IPS-11a (cell line): ENCODE results near the gene MIER3.
A peak's percentile ranks its signal among the peaks of the same experiment; 100 is the strongest.
"Not testable (repeated sequence)": the region's sequence is repeated elsewhere in the genome, so short reads cannot be mapped to it uniquely, and the experiment has no call there.

Experiments used
- H3K4me3 ChIP-seq: one replicate; pipeline ENCODE4 v1.5.1; 2013; ENCODE audit warnings: low read depth, low read length, control low read depth

The MIER3 gene, protein sequence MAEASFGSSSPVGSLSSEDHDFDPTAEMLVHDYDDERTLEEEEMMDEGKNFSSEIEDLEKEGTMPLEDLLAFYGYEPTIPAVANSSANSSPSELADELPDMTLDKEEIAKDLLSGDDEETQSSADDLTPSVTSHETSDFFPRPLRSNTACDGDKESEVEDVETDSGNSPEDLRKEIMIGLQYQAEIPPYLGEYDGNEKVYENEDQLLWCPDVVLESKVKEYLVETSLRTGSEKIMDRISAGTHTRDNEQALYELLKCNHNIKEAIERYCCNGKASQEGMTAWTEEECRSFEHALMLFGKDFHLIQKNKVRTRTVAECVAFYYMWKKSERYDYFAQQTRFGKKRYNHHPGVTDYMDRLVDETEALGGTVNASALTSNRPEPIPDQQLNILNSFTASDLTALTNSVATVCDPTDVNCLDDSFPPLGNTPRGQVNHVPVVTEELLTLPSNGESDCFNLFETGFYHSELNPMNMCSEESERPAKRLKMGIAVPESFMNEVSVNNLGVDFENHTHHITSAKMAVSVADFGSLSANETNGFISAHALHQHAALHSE

DNA sequence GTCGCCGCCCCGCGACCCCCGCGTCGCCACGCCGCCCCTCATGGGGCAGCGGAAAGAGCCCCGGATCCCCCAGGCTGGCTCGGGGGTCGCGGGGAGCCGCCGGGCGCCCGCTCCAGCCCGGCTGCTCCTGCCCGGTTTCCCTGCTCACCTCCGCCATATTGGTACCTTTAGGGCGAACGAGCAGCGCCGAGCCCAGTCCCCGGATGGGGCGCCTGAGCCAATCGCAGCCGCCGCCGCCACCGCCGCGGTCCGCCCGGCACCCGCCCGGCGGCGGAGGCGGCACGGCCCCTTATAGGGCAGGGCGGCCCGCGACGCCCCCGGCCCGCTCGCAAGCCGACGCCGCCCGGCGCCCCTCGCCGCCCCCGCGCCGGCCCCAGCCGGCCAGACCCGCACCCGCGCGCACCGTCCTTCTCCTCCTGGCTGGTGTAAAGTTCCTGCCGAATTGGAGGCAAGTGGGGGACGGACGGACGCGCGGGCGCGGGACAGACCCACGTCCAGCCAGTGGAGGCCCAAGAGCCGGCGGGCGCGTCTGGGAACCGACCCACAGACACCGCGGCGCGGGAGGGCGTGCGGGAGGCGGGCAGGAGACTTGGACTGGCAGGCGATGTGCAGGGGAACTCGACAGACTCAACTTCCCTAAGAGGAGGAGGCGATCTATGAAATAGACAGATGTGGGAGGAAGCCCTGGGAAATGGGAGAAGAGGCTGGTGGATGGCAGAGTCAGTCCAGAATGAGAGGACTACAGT lies at the start of gene MIER3:
Gene MIER3, minus strand, starts transcription at position 178 of the 746 bp plus-strand sequence. Its CDS starts 21 bp downstream, at position 157.
- H3K4me3 ChIP-seq = peak within 1 kb of the TSS; percentile 77

DNA sequence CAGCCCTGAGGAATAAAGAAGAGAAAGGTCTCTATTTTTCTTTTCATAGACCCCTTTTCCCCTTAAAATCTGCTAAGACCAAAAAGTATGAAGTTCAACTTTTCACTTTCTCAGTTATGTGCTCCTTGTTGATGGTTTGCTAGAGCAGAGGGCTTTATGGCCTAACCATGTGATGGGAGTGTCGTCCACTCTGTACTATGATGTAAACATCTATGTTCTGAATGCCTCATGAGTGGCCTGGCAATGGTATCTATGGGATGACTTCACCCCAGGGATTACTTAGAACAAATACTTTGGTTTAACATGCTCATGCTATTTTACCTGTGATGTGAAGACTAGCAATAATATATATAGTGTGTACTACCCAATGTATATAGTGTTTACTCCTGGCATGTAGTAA lies 43.7 kb upstream of the MIER3 start:
- no peak overlapping the region for H3K4me3 ChIP-seq

DNA sequence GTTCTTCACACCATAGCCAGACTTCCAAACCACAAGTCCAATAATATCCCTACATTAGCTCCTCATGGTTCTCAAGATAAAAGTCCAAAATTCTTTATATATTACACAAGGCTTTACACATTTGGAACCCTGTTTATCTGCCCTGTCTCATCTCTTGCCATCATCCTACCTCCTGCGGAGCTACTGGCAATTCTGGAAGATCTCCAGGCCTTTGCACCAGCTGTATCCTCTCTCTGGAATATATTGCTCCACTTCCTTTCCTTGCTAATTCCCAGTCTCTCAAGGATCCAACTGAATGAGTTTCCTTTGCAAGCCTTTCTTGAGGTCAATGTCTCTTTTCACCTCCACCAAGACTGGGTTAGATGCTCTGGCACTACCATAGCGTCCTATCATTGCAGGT lies 41.3 kb upstream of the MIER3 start:
- H3K4me3 ChIP-seq = no peak overlapping the region

DNA sequence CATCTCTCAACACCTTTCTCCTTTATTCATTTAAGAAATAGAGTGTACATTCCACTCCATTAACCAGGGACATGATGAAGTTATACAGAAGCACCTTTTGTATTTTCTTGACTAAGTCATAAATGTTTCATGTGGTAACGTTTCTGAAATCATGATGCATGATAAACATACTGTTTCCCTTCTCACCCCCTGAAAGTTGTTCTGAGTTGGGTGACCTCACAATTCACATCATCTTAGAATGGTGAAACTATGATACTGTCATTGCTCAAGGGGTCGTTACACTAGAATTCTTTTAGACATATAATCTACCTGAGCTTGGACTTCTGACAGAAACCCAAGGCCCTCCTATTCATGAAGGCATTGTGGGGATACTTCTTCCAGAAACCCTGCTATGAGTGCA lies 37.8 kb upstream of the MIER3 start:
- no peak overlapping the region for H3K4me3 ChIP-seq

DNA sequence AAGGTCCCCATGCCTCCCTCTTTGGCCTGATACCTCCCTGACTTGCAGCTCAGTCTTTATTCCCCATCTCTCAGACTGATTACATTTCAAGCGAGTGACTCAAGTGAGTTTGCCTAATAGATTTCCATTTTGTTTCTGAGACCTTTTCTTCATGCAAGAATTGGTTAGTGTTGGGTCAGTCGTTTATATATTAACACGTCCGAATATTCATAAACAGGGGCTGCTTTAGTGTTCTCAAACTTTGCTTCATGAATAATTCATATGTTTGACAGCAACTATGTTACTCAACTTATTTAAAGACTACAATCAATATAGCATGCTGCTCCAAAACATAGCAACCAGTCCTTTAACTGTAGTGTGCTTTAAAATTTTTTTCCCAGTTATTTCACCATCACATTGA lies 36.6 kb upstream of the MIER3 start:
- no peak overlapping the region for H3K4me3 ChIP-seq

DNA sequence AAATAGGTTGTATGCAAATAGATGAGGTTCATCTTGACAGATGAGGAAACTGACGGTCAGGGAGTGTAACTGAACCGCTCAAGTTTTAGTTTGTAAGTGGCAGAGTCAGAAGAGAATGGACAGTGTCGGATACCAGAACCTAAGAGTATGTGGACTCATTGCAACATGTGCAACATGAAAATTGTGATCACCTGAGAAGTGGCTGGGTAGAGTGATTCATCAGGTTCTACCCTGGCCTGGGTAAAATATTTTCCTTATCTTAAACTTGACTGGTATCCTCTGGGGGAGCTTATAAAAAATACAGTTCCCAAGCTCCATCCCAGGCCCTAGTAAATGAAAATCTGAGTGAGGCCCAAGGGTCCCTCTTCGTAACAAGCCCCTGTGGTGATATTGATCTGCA lies 35.2 kb upstream of the MIER3 start:
- no peak overlapping the region for H3K4me3 ChIP-seq

DNA sequence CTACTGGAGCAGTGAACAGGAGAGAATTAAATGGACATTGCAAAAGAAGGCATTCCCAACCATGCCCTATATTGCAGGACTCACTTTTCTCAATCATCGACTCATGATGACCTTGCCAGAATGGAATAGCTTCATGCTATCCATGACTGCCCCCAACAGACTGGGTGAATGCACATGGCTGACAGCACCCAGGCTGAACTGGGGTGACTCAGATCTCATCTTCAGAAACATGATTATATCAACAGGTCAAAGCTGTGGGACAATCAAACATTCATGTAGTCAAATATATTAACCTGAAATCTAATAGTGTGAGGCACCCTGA lies 34.7 kb upstream of the MIER3 start:
- no peak overlapping the region for H3K4me3 ChIP-seq

DNA sequence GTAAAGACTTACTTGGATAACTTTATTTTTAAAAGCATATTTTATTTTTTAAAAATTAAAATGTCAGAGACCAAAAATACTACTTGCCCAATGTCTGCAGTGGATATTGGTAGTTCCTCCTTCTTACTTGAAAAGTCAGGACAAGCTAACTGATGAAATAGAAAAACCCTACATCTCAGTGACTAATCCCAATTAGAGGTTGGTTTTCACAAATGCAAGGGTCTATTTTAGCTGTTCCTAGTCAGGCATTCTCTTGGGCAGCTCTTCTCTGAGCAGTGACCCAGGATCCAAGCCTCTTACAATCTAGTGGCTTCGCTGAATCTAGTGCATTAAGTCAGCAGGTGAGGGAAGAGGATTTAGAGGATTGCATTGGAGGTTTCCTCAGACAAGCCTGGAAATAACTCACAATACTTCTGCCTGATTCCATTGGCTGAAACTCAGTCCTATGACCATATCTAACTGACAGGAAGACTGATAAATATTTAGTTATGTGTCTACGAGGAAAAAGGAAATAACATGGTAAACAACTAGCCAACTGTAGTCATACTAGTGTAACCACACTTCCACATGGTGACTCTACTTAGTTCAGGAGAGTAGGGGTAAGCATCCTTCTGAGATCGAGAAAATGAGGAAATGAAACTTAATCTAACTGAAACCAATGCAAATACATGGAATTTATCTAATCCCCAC lies 34.2 kb upstream of the MIER3 start:
- H3K4me3 ChIP-seq = no peak overlapping the region

DNA sequence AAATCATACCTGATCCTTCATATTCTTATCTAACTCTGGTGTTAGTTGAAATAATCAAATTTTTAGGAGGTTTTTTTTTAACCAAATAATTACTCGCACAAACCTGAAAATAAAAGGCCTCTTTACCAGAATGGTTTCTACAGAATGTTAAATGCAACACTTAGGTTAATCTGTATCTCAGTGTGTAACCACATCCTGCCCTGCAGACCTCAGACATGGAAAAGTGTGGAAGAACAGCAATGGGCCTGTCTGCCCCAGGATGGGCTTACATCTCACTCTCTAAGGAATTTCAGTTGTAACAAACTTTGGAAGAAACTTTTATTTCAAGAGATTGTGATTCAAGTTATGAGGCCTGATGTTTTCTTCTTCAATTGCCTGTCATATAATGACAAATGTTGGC lies 32.5 kb upstream of the MIER3 start:
- H3K4me3 ChIP-seq = no peak overlapping the region

DNA sequence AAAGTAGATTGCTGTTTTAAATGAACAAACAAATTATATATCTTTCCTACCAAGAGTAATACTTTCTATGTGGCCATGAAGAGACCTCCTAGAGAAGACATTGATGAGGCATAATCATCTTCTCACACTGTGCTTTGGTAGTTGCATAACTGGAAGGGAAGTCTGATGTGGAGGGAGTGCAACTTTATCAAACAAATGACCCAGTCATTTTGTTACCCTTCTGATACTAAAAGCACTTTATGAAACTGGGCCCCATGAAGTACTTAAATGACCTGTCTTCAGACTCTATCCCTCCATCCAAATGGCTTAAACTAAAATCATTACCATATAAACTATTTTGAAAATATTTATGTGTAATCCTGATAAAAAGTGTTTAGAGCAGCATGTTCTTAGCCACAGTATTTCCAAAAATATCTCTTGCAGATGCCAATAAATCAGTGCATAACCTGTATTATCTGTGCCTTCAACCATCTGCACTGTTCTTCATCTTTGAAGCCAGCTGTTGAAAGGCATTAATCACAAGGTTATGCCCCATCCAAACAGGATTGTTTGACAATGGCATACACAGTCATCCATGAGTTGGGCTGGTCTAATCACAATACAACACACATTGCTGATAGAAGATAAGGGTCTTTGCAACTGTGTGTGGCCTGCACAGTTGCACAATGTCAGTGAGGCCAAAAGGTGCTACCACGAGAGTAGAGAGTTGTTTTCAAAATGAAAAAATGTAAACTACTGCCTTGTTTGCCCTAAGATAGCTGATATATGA lies 31.9 kb upstream of the MIER3 start:
- H3K4me3 ChIP-seq = no peak overlapping the region

DNA sequence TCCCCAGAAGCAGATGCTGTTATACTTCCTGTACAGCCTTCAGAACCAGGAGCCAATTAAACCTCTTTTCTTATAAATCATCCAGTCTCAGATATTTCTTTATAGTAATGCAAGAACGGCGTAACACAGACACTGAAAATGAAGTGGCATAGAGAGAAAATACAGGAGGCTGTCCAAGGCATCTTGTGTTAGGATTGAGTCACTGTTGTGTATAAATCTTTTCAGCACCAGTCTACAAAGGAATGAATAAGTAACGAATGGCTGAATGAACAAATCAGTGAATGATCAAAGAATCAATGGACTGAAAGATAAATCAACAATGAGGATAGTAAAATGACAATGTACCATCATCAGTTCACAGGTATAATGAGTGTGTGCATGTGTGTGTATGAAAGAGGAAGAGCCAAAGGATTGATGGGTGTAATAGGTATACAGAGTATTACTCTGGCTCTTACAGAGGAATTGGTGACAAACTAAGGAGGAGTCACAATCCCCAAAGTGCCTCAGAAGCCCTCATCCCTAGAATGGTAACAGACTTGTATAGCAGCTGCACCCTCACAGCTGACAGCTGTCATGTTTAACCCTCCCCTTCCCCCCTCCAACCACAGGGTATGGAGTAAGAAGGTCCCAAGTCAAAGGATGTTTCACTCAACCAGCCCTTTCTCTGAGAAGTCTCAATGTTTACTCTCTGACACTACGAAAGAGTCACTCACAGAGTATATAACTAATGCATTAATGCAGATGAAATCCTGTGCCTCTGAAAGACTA lies 29.8 kb upstream of the MIER3 start:
- no peak overlapping the region for H3K4me3 ChIP-seq

DNA sequence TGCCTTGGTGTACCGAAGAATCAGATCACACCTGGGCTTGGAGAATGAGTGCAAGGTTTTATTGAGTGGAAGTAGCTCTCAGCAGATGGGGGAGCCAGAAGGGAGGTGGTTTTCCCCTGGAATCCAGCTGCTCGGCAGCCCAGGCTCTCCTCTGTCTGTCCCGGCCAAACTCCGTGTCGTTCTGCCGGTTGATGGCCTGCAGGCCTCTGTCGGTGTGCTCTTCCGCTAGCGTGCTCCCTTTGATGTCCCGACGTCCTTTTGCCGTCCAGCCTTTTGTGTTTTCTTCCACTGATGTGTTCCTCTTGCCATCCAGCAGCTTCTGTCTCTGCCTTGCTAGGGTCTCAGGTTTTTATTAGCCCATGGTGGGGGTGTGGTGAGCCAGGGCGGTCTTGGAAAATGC lies 28.0 kb upstream of the MIER3 start:
- no peak overlapping the region for H3K4me3 ChIP-seq

DNA sequence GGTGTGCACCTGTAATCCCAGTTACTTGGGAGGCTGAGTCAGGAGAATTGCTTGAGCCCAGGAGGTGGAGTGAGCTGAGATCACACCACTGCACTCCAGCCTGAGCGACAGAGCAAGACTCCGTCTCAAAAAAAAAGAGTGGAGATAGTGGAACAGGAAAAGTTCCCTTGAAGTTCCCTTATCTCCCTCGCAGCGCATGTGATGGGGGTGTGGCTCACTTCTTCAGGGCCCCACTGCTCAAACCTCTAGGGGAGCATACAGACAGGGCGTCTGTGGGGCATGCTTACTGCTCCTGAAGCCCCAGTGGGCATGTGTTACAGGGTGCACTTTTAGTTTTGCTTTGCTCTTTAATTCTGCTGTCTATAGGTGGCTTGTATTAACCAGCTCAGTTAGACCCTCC lies 27.6 kb upstream of the MIER3 start:
- not testable (repeated sequence) for H3K4me3 ChIP-seq

DNA sequence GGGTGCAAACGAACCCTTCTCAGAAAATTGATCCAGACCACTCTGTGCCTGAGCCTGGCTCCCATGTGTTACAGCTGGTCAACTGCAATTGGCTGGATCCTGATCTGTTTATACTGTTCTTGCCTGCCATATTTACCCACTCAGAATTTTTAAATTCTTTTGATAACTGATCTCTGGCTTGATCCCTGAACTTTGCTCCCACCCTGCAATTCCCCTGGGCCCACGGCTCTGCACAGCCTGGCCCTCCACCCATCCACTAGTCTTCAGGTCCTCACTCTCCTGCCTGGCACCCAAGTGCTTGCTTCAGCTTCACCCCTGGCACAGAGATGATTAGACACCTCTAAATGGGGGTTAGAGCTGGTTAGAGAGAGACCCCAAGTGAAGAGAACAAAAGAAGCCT lies 25.9 kb upstream of the MIER3 start:
- no peak overlapping the region for H3K4me3 ChIP-seq

DNA sequence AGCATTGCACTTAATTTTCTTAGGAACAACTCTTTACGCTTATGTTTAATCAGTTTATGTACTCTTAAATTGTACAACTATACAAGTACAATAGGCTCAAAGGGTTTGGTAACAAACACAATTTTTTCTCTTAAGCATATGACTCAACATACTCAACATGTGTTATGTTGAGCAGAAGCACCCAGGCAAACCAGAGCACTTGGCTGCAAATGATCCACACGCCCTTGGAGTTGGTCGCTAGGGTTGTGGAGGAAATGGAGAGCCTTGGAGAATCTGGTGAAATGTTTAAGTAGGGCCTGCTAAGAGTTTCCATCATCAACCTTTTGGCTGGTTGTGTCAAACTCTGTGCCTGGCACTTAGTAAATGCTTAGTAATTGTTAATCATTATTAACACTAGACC lies 25.1 kb upstream of the MIER3 start:
- H3K4me3 ChIP-seq = no peak overlapping the region

DNA sequence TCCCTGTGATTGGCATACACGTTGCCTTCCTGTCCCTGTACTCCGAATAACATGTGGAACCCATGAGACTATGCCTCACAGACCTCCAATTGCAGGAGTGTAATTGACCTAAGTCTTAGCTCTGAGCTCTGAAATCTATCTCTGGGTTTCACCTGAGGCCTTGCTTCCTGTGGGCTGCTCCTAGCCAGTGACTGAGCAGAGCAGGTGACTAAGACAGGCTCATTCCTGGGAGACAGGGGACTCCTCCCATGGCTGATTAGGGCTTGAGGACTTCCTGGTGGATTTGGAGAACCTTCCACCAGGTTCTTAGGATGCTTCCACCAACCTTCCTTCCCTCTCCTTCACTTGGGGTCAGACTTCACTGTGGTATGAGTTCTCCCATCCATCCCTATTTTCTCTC lies 22.3 kb upstream of the MIER3 start:
- no peak overlapping the region for H3K4me3 ChIP-seq

DNA sequence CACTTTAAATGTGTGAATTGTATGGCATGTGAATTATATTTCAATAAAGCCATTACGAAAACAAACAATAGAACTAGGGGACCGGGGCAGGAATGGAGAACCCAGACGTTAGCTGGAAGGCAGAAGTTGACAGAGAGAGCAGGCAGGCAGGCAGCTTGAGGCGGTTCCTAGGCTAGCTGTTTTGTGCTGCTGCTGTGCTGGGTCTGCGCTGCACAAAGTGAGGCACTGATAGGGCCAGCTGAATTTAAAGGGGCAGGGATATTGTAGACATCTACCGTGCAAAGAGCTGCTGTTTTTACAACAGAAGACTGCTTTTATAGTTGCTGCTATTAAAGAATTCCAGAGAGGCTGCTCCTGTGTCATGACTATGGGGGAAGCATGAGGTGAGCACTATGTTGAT lies 21.6 kb upstream of the MIER3 start:
- no peak overlapping the region for H3K4me3 ChIP-seq

DNA sequence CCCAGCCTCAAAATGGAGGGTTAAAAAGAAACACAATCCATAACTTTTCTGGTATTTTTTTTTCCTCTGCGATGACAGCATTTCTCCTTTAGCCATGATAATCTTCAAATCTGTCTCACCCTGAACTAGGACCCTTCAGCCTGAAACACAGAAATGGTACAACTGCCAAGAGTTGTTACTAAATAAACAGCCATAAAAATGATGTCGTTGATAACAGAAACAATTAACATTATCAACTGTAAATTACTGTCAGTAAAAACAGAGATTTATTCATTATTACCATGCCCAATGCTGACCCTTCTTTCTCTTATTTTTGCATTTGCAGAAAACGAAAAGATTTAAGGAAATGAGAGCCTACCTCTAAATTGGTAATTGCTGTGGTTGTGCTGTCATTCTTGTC lies 19.4 kb upstream of the MIER3 start:
- H3K4me3 ChIP-seq = no peak overlapping the region

DNA sequence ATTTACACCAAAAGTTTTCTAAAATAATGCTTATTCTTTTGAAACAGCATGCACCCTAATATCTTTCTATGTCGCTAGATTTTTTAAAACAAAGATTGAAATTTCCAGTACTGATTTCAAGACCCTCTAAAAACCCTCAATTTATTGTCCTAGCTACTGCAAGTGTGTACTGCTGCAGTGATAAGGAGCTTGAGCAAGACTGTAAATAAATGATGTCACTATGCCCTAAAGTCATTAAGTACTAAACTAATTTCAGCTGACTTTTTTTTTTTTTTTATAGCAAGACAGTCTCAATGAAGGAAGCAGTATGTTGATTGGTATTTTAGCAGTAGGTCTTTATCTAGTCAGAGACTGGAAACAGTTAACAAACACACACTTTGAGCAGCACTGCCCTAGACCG lies 12.2 kb upstream of the MIER3 start:
- H3K4me3 ChIP-seq = no peak overlapping the region

DNA sequence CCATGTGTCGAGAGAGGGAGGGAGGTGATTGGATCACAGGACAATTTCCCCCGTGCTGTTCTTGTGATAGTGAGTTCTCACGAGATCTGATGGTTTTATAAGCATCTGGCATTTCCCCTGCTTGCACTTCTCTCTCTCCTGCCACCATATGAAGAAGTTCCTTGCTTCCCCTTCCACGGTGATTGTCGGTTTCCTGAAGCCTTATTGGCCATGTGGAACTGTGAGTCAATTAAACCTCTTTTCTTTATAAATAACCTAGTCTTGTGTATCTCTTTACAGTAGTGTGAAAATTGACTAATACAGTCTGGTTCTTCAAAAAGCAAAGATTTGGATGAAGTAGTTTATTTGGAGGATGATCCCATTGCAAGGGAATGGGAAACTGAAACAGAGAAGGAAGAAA lies 11.3 kb upstream of the MIER3 start:
- no peak overlapping the region for H3K4me3 ChIP-seq
